NT2/D1 (cell line): ENCODE data around the gene EXPH5.

Experiments
- SUZ12 ChIP-seq: IDR thresholded peaks from 2 replicates; pipeline ENCODE4 v1.6.1; 2011; ENCODE audit not compliant: insufficient read length, insufficient read depth; ENCODE audit errors: extremely low read depth
- YY1 ChIP-seq: IDR thresholded peaks from 2 replicates; pipeline ENCODE4 v1.6.1; 2011; ENCODE audit not compliant: insufficient read length, insufficient read depth

- TF ChIP-seq SUZ12 (no peak), YY1 (no peak)
These were observed 35.3 kb downstream of the EXPH5 start for GRCh38 chr11:108558222-108558621.
